HepG2 (cell line): ENCODE measurements around the gene MEAK7. TPM values are rescaled to one million over a fixed set of nuclear protein-coding genes. Genes with fewer than 3 reads are reported as not detected.

Experiments
- CEBPZ ChIP-seq: IDR thresholded peaks from 2 replicates; pipeline ENCODE4 v1.6.1; 2012; ENCODE audit warnings: low read length, improper control_type of control experiment
- NR1H2 ChIP-seq: sonication (generic); formaldehyde crosslinking; IDR thresholded peaks from 2 replicates; pipeline ENCODE4 v1.8.1; 2022; ENCODE audit warnings: low read depth, missing genetic modification reagents, borderline replicate concordance
- PHF5A ChIP-seq: IDR thresholded peaks from one replicate; pipeline ENCODE4 v1.6.1; 2018; ENCODE audit warnings: low read depth, missing genetic modification reagents; ENCODE audit not compliant: unreplicated experiment
- SATB2 ChIP-seq: sonication (generic); formaldehyde crosslinking; IDR thresholded peaks from 2 replicates; pipeline ENCODE4 v1.5.0; 2020; ENCODE audit warnings: missing genetic modification reagents
- STAG1 ChIP-seq: sonication (generic); formaldehyde crosslinking; IDR thresholded peaks from 2 replicates; pipeline ENCODE4 v1.4.0; 2020; ENCODE audit warnings: missing genetic modification reagents
- ZC3H4 ChIP-seq: sonication (generic); formaldehyde crosslinking; IDR thresholded peaks from 2 replicates; pipeline ENCODE4 v1.4.0; 2020; ENCODE audit warnings: missing genetic modification reagents, borderline replicate concordance
- ZKSCAN8 ChIP-seq: IDR thresholded peaks from 2 replicates; pipeline ENCODE4 v1.6.1; 2016; ENCODE audit warnings: borderline replicate concordance, missing genetic modification reagents, missing compliant biosample characterization
- ZNF282 ChIP-seq: fragments of 450-650 bp; IDR thresholded peaks from 2 replicates; pipeline ENCODE4 v1.6.1; 2018; ENCODE audit not compliant: partially characterized antibody
- ZNF33A ChIP-seq: sonication (generic); formaldehyde crosslinking; IDR thresholded peaks from 2 replicates; pipeline ENCODE4 v1.5.1; 2020; ENCODE audit warnings: missing genetic modification reagents, mild to moderate bottlenecking, moderate library complexity, borderline replicate concordance
- ZNF530 ChIP-seq: sonication (generic); formaldehyde crosslinking; IDR thresholded peaks from 2 replicates; pipeline ENCODE4 v1.5.0; 2020; ENCODE audit warnings: low read depth, mild to moderate bottlenecking, missing genetic modification reagents
- polyA plus RNA-seq, 8 experiments: library from polyadenylated mRNA; depleted of rRNA in 3 of 8; stranded (reverse) in 7 of 8; unstranded in 1 of 8; fragments of >200 nt; fragmentation: Illumina TruSeq in 4 of 8; extraction: Trizol in 4 of 8; gene quantifications; 2 replicates each; pipeline versions ENCODE4 v1.2.1 to v1.2.3, GENCODE V29; 2011 to 2016; ENCODE audit warnings: low read depth in 4 of 8, missing spikeins in 1 of 8, mixed read lengths in 1 of 8; ENCODE audit not compliant: insufficient read depth in 1 of 8
- total RNA-seq, 5 experiments: library from RNA; depleted of rRNA; stranded (reverse); fragments of >200 nt; fragmentation: Illumina TruSeq; extraction: Trizol; gene quantifications; 2 replicates each; pipeline ENCODE4 v1.2.3, GENCODE V29; 2016; ENCODE audit warnings: low read depth in 1 of 5
- TF ChIP-seq, protein P1 (sequence below): sonication (generic); formaldehyde crosslinking; IDR thresholded peaks from 2 replicates; pipeline ENCODE4 v1.5.0; 2020; ENCODE audit warnings: mild to moderate bottlenecking, missing genetic modification reagents, borderline replicate concordance
- TF ChIP-seq, protein P2 (sequence below): sonication (generic); formaldehyde crosslinking; IDR thresholded peaks from 2 replicates; pipeline ENCODE4 v1.8.1; 2022; ENCODE audit warnings: mild to moderate bottlenecking, missing genetic modification reagents

Gene MEAK7
- total and polyA plus RNA-seq, 2 of the 13 experiments (the other 11 are each of a cell fraction or from before 2014, with no cell fraction given): 11.8 to 14.7 TPM

- TF ChIP-seq, protein P1, sequence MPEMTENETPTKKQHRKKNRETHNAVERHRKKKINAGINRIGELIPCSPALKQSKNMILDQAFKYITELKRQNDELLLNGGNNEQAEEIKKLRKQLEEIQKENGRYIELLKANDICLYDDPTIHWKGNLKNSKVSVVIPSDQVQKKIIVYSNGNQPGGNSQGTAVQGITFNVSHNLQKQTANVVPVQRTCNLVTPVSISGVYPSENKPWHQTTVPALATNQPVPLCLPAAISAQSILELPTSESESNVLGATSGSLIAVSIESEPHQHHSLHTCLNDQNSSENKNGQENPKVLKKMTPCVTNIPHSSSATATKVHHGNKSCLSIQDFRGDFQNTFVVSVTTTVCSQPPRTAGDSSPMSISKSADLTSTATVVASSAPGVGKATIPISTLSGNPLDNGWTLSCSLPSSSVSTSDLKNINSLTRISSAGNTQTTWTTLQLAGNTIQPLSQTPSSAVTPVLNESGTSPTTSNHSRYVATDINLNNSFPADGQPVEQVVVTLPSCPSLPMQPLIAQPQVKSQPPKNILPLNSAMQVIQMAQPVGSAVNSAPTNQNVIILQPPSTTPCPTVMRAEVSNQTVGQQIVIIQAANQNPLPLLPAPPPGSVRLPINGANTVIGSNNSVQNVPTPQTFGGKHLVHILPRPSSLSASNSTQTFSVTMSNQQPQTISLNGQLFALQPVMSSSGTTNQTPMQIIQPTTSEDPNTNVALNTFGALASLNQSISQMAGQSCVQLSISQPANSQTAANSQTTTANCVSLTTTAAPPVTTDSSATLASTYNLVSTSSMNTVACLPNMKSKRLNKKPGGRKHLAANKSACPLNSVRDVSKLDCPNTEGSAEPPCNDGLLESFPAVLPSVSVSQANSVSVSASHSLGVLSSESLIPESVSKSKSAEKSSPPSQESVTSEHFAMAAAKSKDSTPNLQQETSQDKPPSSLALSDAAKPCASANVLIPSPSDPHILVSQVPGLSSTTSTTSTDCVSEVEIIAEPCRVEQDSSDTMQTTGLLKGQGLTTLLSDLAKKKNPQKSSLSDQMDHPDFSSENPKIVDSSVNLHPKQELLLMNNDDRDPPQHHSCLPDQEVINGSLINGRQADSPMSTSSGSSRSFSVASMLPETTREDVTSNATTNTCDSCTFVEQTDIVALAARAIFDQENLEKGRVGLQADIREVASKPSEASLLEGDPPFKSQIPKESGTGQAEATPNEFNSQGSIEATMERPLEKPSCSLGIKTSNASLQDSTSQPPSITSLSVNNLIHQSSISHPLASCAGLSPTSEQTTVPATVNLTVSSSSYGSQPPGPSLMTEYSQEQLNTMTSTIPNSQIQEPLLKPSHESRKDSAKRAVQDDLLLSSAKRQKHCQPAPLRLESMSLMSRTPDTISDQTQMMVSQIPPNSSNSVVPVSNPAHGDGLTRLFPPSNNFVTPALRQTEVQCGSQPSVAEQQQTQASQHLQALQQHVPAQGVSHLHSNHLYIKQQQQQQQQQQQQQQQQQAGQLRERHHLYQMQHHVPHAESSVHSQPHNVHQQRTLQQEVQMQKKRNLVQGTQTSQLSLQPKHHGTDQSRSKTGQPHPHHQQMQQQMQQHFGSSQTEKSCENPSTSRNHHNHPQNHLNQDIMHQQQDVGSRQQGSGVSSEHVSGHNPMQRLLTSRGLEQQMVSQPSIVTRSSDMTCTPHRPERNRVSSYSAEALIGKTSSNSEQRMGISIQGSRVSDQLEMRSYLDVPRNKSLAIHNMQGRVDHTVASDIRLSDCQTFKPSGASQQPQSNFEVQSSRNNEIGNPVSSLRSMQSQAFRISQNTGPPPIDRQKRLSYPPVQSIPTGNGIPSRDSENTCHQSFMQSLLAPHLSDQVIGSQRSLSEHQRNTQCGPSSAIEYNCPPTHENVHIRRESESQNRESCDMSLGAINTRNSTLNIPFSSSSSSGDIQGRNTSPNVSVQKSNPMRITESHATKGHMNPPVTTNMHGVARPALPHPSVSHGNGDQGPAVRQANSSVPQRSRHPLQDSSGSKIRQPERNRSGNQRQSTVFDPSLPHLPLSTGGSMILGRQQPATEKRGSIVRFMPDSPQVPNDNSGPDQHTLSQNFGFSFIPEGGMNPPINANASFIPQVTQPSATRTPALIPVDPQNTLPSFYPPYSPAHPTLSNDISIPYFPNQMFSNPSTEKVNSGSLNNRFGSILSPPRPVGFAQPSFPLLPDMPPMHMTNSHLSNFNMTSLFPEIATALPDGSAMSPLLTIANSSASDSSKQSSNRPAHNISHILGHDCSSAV (CRISPR knock-in tag): peak; percentile 85; the same call in 1 of the 2 replicates
- TF ChIP-seq, protein P2, sequence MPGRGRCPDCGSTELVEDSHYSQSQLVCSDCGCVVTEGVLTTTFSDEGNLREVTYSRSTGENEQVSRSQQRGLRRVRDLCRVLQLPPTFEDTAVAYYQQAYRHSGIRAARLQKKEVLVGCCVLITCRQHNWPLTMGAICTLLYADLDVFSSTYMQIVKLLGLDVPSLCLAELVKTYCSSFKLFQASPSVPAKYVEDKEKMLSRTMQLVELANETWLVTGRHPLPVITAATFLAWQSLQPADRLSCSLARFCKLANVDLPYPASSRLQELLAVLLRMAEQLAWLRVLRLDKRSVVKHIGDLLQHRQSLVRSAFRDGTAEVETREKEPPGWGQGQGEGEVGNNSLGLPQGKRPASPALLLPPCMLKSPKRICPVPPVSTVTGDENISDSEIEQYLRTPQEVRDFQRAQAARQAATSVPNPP (CRISPR knock-in tag): no peak
- TF ChIP-seq SATB2 (CRISPR knock-in tag) (no peak), ZNF33A (CRISPR knock-in tag) (no peak), STAG1 (CRISPR knock-in tag) (no peak), CEBPZ (no peak), ZNF282 (no peak), ZKSCAN8 (0 out of 2 replicates have a peak, but pooled peaks have one; percentile 17), PHF5A (CRISPR knock-in tag) (no peak), NR1H2 (CRISPR knock-in tag) (no peak), ZNF530 (CRISPR knock-in tag) (no peak), ZC3H4 (CRISPR knock-in tag) (no peak)
Observed at GRCh38 chr16:84504420-84505248, at the start of gene MEAK7 (continued).
